HL-60 (cell line): ENCODE data around the gene ZSCAN2.

Experiments used
- DNase-seq, 2 experiments: peaks; one replicate each; pipeline ENCODE4 v3.0.0-alpha.2; 2010 to 2020; ENCODE audit warnings: low read depth in 1 of 2, low spot score in 1 of 2
- H3K27ac ChIP-seq: fragments of 250-450 bp; sonication (Bioruptor Pico); replicated peaks from 2 replicates; pipeline ENCODE4 v1.5.1; 2020; ENCODE audit warnings: mild to moderate bottlenecking, moderate library complexity
- H3K27me3 ChIP-seq: fragments of 250-450 bp; sonication (Bioruptor Pico); 2 replicates; pipeline ENCODE4 v1.5.1; 2021; ENCODE audit warnings: mild to moderate bottlenecking, moderate library complexity; ENCODE audit not compliant: insufficient read depth, poor library complexity, severe bottlenecking
- H3K4me3 ChIP-seq: replicated peaks from 2 replicates; pipeline ENCODE4 v1.5.1; 2011; ENCODE audit warnings: mild to moderate bottlenecking, control low read depth, low read length; ENCODE audit not compliant: insufficient read depth
- CTCF ChIP-seq: IDR thresholded peaks from one replicate; pipeline ENCODE4 v1.5.1; 2011; ENCODE audit warnings: low read length, control low read depth, inconsistent platforms; ENCODE audit not compliant: insufficient read depth
- GABPA ChIP-seq: IDR thresholded peaks from 2 replicates; pipeline ENCODE4 v1.6.1; 2012; ENCODE audit warnings: low read depth
- POLR2AphosphoS5 ChIP-seq: IDR thresholded peaks from 2 replicates; pipeline ENCODE4 v1.6.1; 2012; ENCODE audit warnings: low read depth
- SPI1 ChIP-seq: IDR thresholded peaks from 2 replicates; pipeline ENCODE4 v1.6.1; 2012; ENCODE audit warnings: low read depth, mild to moderate bottlenecking, borderline replicate concordance
- TF ChIP-seq, protein P1 (sequence below): IDR thresholded peaks from 2 replicates; pipeline ENCODE4 v1.6.1; 2012; ENCODE audit warnings: low read depth; ENCODE audit not compliant: insufficient replicate concordance

ZSCAN2 gene

DNA sequence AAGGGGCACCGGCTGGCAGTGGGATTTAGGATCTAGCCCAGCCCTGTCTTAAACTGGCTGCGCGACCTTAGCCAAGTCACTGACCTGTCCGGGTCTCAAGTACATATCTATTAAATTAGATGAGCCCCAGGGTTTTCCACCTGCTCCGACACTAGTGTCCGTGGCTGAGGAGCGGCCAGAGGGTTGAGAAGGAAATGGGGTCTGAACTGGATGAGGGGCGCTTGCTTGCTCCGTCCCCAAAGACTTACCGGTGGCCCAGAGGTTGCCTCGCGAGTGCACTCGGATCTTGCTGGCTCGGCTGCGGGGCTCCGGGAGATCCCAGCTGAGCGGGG lies 56.9 kb downstream of the ZSCAN2 start:
- no peak for DNase-seq
- Histone ChIP-seq H3K27ac (no peak overlapping the region; the same call in 1 of the 2 replicates), H3K27me3 (no peaks in the 10 kb centered on the region), H3K4me3 (peak overlapping the region; percentile 53)
- no peak for TF ChIP-seq POLR2AphosphoS5
- TF ChIP-seq CTCF: no peak
- TF ChIP-seq, protein P1, sequence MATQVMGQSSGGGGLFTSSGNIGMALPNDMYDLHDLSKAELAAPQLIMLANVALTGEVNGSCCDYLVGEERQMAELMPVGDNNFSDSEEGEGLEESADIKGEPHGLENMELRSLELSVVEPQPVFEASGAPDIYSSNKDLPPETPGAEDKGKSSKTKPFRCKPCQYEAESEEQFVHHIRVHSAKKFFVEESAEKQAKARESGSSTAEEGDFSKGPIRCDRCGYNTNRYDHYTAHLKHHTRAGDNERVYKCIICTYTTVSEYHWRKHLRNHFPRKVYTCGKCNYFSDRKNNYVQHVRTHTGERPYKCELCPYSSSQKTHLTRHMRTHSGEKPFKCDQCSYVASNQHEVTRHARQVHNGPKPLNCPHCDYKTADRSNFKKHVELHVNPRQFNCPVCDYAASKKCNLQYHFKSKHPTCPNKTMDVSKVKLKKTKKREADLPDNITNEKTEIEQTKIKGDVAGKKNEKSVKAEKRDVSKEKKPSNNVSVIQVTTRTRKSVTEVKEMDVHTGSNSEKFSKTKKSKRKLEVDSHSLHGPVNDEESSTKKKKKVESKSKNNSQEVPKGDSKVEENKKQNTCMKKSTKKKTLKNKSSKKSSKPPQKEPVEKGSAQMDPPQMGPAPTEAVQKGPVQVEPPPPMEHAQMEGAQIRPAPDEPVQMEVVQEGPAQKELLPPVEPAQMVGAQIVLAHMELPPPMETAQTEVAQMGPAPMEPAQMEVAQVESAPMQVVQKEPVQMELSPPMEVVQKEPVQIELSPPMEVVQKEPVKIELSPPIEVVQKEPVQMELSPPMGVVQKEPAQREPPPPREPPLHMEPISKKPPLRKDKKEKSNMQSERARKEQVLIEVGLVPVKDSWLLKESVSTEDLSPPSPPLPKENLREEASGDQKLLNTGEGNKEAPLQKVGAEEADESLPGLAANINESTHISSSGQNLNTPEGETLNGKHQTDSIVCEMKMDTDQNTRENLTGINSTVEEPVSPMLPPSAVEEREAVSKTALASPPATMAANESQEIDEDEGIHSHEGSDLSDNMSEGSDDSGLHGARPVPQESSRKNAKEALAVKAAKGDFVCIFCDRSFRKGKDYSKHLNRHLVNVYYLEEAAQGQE: no peak
- TF ChIP-seq SPI1: no peak
- no peak for TF ChIP-seq GABPA

GRCh38 chr15:84658080-84658787 lies 57.4 kb downstream of the ZSCAN2 start, which contains the start of gene NMB:
TSS of gene NMB (minus strand) at chr15:84658199. CDS start at chr15:84658152, 47 bp downstream.
- Histone ChIP-seq H3K27ac (peak within 1 kb of the TSS; percentile 68), H3K27me3 (no peaks in the 10 kb centered on the region), H3K4me3 (peak within 1 kb of the TSS; percentile 53)
- DNase-seq: peak; percentile 72 to 90
- TF ChIP-seq CTCF (peak; percentile 10), POLR2AphosphoS5 (0 out of 2 replicates have a peak, but pooled peaks have one; percentile 17), SPI1 (no peak)

- TF ChIP-seq SPI1: no peak
- TF ChIP-seq, protein P1: no peak
- TF ChIP-seq CTCF: no peak
- TF ChIP-seq GABPA: no peak
- no peak for TF ChIP-seq POLR2AphosphoS5
- H3K27ac ChIP-seq: no peak overlapping the region
- H3K27me3 ChIP-seq: no peaks in the 10 kb centered on the region
- H3K4me3 ChIP-seq: peak overlapping the region; percentile 53
- no peak for DNase-seq
Observed at GRCh38 chr15:84658788-84659411, 58.1 kb downstream of the ZSCAN2 start.
